Activated naive CD4-positive, alpha-beta T cell treated with anti-CD3 and anti-CD28 coated beads for 36 hours (primary cell): ENCODE measurements around the gene OTOS. TPM values are rescaled to one million over a fixed set of nuclear protein-coding genes. Genes with fewer than 3 reads are reported as not detected.

Experiments
- CTCF ChIA-PET: fragments of 350-600 bp; sonication (Branson Sonifier 250); formaldehyde crosslinking; loops from one replicate; lab custom pipeline; 2021; ENCODE audit warnings: antibody characterized with exemption; lab: Charles Lee
- DNase-seq: peaks from one replicate; pipeline ENCODE4 v3.0.0-alpha.2; 2020
- H3K27ac Mint-ChIP-seq: one replicate; pipeline ENCODE4 v1.8.0; 2021; ENCODE audit warnings: mild to moderate bottlenecking, mixed read lengths
- H3K27me3 Mint-ChIP-seq: one replicate; pipeline ENCODE4 v1.8.0; 2021; ENCODE audit warnings: low read depth, mixed read lengths
- H3K36me3 Mint-ChIP-seq: one replicate; pipeline ENCODE4 v1.8.0; 2021; ENCODE audit warnings: low read depth, mixed read lengths
- H3K4me1 Mint-ChIP-seq: one replicate; pipeline ENCODE4 v1.8.0; 2021; ENCODE audit warnings: low read depth, mixed read lengths
- H3K4me3 Mint-ChIP-seq: one replicate; pipeline ENCODE4 v1.8.0; 2021; ENCODE audit warnings: mild to moderate bottlenecking, moderate library complexity, mixed read lengths
- H3K9me3 Mint-ChIP-seq: one replicate; pipeline ENCODE4 v1.8.0; 2021; ENCODE audit warnings: mixed read lengths
- intact Hi-C: fragments of 100-400 bp; cut with micrococcal nuclease; formaldehyde crosslinking; loops from one replicate; pipeline ENCODE4 v1.15.1; 2023
- total RNA-seq, 2 experiments: library from RNA; stranded (reverse); gene quantifications; one replicate each; pipeline ENCODE4 v1.2.3, GENCODE V29; 2021

The OTOS gene
- total RNA-seq, 2 experiments from 2014 or later, result not detected

- H3K27ac Mint-ChIP-seq, result no peak overlapping the region
- DNase-seq, result no peak
- intact Hi-C loops, result no loop called here
- CTCF ChIA-PET, result interaction anchor here (1.5 to 6.5 kb wide), 2 partner anchors 84 to 124 kb away, joined by 6 to 115 read pairs; no protein-coding TSS in a partner anchor
- H3K27me3 Mint-ChIP-seq, result peaks cover 4% of the 10 kb centered on the region
- H3K36me3 Mint-ChIP-seq, result no peaks in the 10 kb centered on the region
- H3K4me1 Mint-ChIP-seq, result no peaks in the 10 kb centered on the region
- no peak overlapping the region for H3K4me3 Mint-ChIP-seq
- peaks cover 3% of the 10 kb centered on the region for H3K9me3 Mint-ChIP-seq
Observed at GRCh38 chr2:240144649-240145261, 4.3 kb upstream of the OTOS start.

GRCh38 chr2:240143801-240144648 lies 3.6 kb upstream of the OTOS start:
- Mint-ChIP-seq H3K4me1 (no peaks in the 10 kb centered on the region), H3K9me3 (peaks cover 3% of the 10 kb centered on the region), H3K36me3 (no peaks in the 10 kb centered on the region), H3K27me3 (peaks cover 4% of the 10 kb centered on the region), H3K27ac (no peak overlapping the region), H3K4me3 (no peak overlapping the region)
- DNase-seq, result peak; percentile 83
- CTCF ChIA-PET, result interaction anchor here (1.0 to 6.5 kb wide), 8 partner anchors 8 to 625 kb away, joined by 3 to 115 read pairs (median 4); no protein-coding TSS in a partner anchor
- intact Hi-C loops, result loop anchor here (1.0 kb wide), 1 partner anchor 83 kb away; no protein-coding TSS in a partner anchor

- DNase-seq, result no peak
- Mint-ChIP-seq H3K4me1 (no peaks in the 10 kb centered on the region), H3K36me3 (no peaks in the 10 kb centered on the region), H3K9me3 (peaks cover 3% of the 10 kb centered on the region), H3K4me3 (no peak overlapping the region), H3K27me3 (peaks cover under 1% of the 10 kb centered on the region), H3K27ac (no peak overlapping the region)
- CTCF ChIA-PET, result interaction anchor here (0.6 to 6.5 kb wide), 9 partner anchors 9 to 1023 kb away, joined by 3 to 115 read pairs (median 3); no protein-coding TSS in a partner anchor
- intact Hi-C loops, result loop anchor here (1.0 kb wide), 1 partner anchor 82 kb away; no protein-coding TSS in a partner anchor
Observed at GRCh38 chr2:240143276-240143675, 2.8 kb upstream of the OTOS start.

- intact Hi-C loops, result loop anchor here (1.0 kb wide), 1 partner anchor 82 kb away; no protein-coding TSS in a partner anchor
- H3K36me3 Mint-ChIP-seq, result no peaks in the 10 kb centered on the region
- H3K9me3 Mint-ChIP-seq, result peaks cover 3% of the 10 kb centered on the region
- no peak overlapping the region for H3K27ac Mint-ChIP-seq
- DNase-seq, result no peak
- no peaks in the 10 kb centered on the region for H3K27me3 Mint-ChIP-seq
- no peaks in the 10 kb centered on the region for H3K4me1 Mint-ChIP-seq
- no peak overlapping the region for H3K4me3 Mint-ChIP-seq
- CTCF ChIA-PET, result interaction anchor here (0.6 to 6.5 kb wide), 7 partner anchors 9 to 1022 kb away, joined by 3 to 115 read pairs (median 3); no protein-coding TSS in a partner anchor
Observed at GRCh38 chr2:240142859-240143258, 2.4 kb upstream of the OTOS start.

GRCh38 chr2:240142256-240142775 lies 1.9 kb upstream of the OTOS start:
- peaks cover under 1% of the 10 kb centered on the region for H3K4me1 Mint-ChIP-seq
- CTCF ChIA-PET, result interaction anchor here (0.8 to 6.5 kb wide), 4 partner anchors 10 to 117 kb away, joined by 3 to 115 read pairs (median 8); partner anchors contain the start of gene NDUFA10

GRCh38 chr2:240141736-240142135 lies 1.3 kb upstream of the OTOS start:
- Mint-ChIP-seq H3K4me1 (peaks cover 5% of the 10 kb centered on the region), H3K9me3 (no peaks in the 10 kb centered on the region), H3K27ac (no peak overlapping the region), H3K4me3 (no peak overlapping the region), H3K27me3 (no peaks in the 10 kb centered on the region), H3K36me3 (no peaks in the 10 kb centered on the region)
- no peak for DNase-seq
- CTCF ChIA-PET, result interaction anchor here (0.8 to 6.5 kb wide), 3 partner anchors 75 to 117 kb away, joined by 3 to 115 read pairs (median 13); partner anchors contain the start of gene NDUFA10
- intact Hi-C loops, result no loop called here

More at GRCh38 chr2:240142256-240142775, 1.9 kb upstream of the OTOS start:
- Mint-ChIP-seq H3K36me3 (no peaks in the 10 kb centered on the region), H3K27me3 (no peaks in the 10 kb centered on the region), H3K4me3 (no peak overlapping the region), H3K27ac (no peak overlapping the region), H3K9me3 (peaks cover 3% of the 10 kb centered on the region)
- intact Hi-C loops, result no loop called here
- no peak for DNase-seq

GRCh38 chr2:240140920-240141319 lies 462 bp upstream of the OTOS start:
- CTCF ChIA-PET, result interaction anchor here (6.5 kb wide), 1 partner anchor 80 kb away, joined by 115 read pairs; no protein-coding TSS in a partner anchor
- H3K4me3 Mint-ChIP-seq, result no peak overlapping the region
- peaks cover 8% of the 10 kb centered on the region for H3K4me1 Mint-ChIP-seq
- intact Hi-C loops, result no loop called here
- no peak for DNase-seq
- H3K36me3 Mint-ChIP-seq, result no peaks in the 10 kb centered on the region
- H3K9me3 Mint-ChIP-seq, result no peaks in the 10 kb centered on the region
- no peaks in the 10 kb centered on the region for H3K27me3 Mint-ChIP-seq
- no peak overlapping the region for H3K27ac Mint-ChIP-seq

GRCh38 chr2:240139666-240140393 lies 628 bp downstream of the OTOS start:
- CTCF ChIA-PET, result interaction anchor here (0.6 to 2.8 kb wide), 3 partner anchors 77 to 510 kb away, joined by 3 to 18 read pairs (median 3); no protein-coding TSS in a partner anchor
- Mint-ChIP-seq H3K36me3 (no peaks in the 10 kb centered on the region), H3K9me3 (no peaks in the 10 kb centered on the region), H3K27ac (no peak overlapping the region), H3K4me3 (no peak overlapping the region), H3K27me3 (no peaks in the 10 kb centered on the region), H3K4me1 (peaks cover 17% of the 10 kb centered on the region)
- intact Hi-C loops, result loop anchor here (5.0 kb wide), 2 partner anchors 738 to 1177 kb away; partner anchors contain the start of genes HDAC4, HDLBP and SEPTIN2
- DNase-seq, result no peak

GRCh38 chr2:240139011-240139441 lies 1.4 kb downstream of the OTOS start:
- no peaks in the 10 kb centered on the region for H3K36me3 Mint-ChIP-seq
- H3K27me3 Mint-ChIP-seq, result no peaks in the 10 kb centered on the region
- no peak overlapping the region for H3K4me3 Mint-ChIP-seq
- no peaks in the 10 kb centered on the region for H3K9me3 Mint-ChIP-seq
- CTCF ChIA-PET, result interaction anchor here (0.6 to 2.8 kb wide), 3 partner anchors 72 to 78 kb away, joined by 3 to 18 read pairs (median 3); no protein-coding TSS in a partner anchor
- no peak overlapping the region for H3K27ac Mint-ChIP-seq
- DNase-seq, result no peak
- peaks cover 25% of the 10 kb centered on the region for H3K4me1 Mint-ChIP-seq
- intact Hi-C loops, result loop anchor here (5.0 kb wide), 2 partner anchors 737 to 1178 kb away; partner anchors contain the start of genes HDAC4, HDLBP and SEPTIN2

GRCh38 chr2:240138254-240138984 lies 2.0 kb downstream of the OTOS start:
- H3K36me3 Mint-ChIP-seq, result no peaks in the 10 kb centered on the region
- CTCF ChIA-PET, result interaction anchor here (0.6 to 2.8 kb wide), 2 partner anchors 72 to 77 kb away, joined by 3 to 18 read pairs; no protein-coding TSS in a partner anchor
- no peak overlapping the region for H3K27ac Mint-ChIP-seq
- peaks cover 25% of the 10 kb centered on the region for H3K4me1 Mint-ChIP-seq
- intact Hi-C loops, result loop anchor here (5.0 kb wide), 2 partner anchors 736 to 1179 kb away; partner anchors contain the start of genes HDAC4, HDLBP and SEPTIN2
- no peaks in the 10 kb centered on the region for H3K9me3 Mint-ChIP-seq
- no peak for DNase-seq
- H3K4me3 Mint-ChIP-seq, result no peak overlapping the region
- no peaks in the 10 kb centered on the region for H3K27me3 Mint-ChIP-seq
